HEK293 (cell line): ENCODE measurements around the gene SNRPF.

Experiments
- BCL6B ChIP-seq: fragments of 450-650 bp; formaldehyde crosslinking; IDR thresholded peaks from 2 replicates; pipeline ENCODE4 v1.5.1; 2017; ENCODE audit warnings: missing biosample characterization, missing genetic modification characterization
- IKZF3 ChIP-seq: fragments of 450-650 bp; IDR thresholded peaks from 2 replicates; pipeline ENCODE4 v1.5.0; 2018; ENCODE audit warnings: missing biosample characterization, mild to moderate bottlenecking, missing genetic modification characterization, moderate library complexity
- SP3 ChIP-seq: fragments of 450-650 bp; formaldehyde crosslinking; IDR thresholded peaks from 2 replicates; pipeline ENCODE4 v1.5.1; 2016; ENCODE audit warnings: missing biosample characterization, missing genetic modification characterization
- SP7 ChIP-seq: fragments of 450-650 bp; formaldehyde crosslinking; IDR thresholded peaks from 2 replicates; pipeline ENCODE4 v1.5.1; 2016; ENCODE audit warnings: missing biosample characterization, missing genetic modification characterization
- YY1 ChIP-seq: fragments of 450-650 bp; formaldehyde crosslinking; IDR thresholded peaks from 2 replicates; pipeline ENCODE4 v1.5.1; 2018; ENCODE audit warnings: missing biosample characterization, missing genetic modification characterization
- ZBTB26 ChIP-seq: fragments of 450-650 bp; formaldehyde crosslinking; optimal IDR thresholded peaks from 2 replicates; pipeline ENCODE3; 2016; ENCODE audit warnings: missing biosample characterization, mild to moderate bottlenecking, missing genetic modification characterization
- ZFP37 ChIP-seq: fragments of 450-650 bp; formaldehyde crosslinking; IDR thresholded peaks from 2 replicates; pipeline ENCODE4 v1.5.1; 2016; ENCODE audit warnings: missing biosample characterization, missing genetic modification characterization
- ZNF10 ChIP-seq: fragments of 450-650 bp; formaldehyde crosslinking; IDR thresholded peaks from 2 replicates; pipeline ENCODE4 v1.5.1; 2017; ENCODE audit warnings: missing biosample characterization, missing genetic modification characterization
- ZNF302 ChIP-seq: fragments of 450-650 bp; formaldehyde crosslinking; IDR thresholded peaks from 2 replicates; pipeline ENCODE4 v1.5.1; 2016; ENCODE audit warnings: missing biosample characterization, missing genetic modification characterization, low read depth
- ZNF311 ChIP-seq: fragments of 450-650 bp; formaldehyde crosslinking; IDR thresholded peaks from 2 replicates; pipeline ENCODE4 v1.5.1; 2017; ENCODE audit warnings: missing biosample characterization, missing genetic modification characterization, borderline replicate concordance
- ZNF366 ChIP-seq: fragments of 450-650 bp; formaldehyde crosslinking; conservative IDR thresholded peaks from 2 replicates; pipeline ENCODE4 v1.5.1; 2016; ENCODE audit warnings: missing biosample characterization, missing genetic modification characterization
- ZNF518A ChIP-seq: fragments of 450-650 bp; formaldehyde crosslinking; conservative IDR thresholded peaks from 2 replicates; pipeline ENCODE4 v1.5.1; 2016; ENCODE audit warnings: low read depth, missing biosample characterization, missing genetic modification characterization
- ZNF558 ChIP-seq: fragments of 450-650 bp; formaldehyde crosslinking; IDR thresholded peaks from 2 replicates; pipeline ENCODE4 v1.5.1; 2016; ENCODE audit warnings: missing biosample characterization, missing genetic modification characterization
- ZNF623 ChIP-seq: fragments of 450-650 bp; formaldehyde crosslinking; IDR thresholded peaks from 2 replicates; pipeline ENCODE4 v1.5.1; 2016; ENCODE audit warnings: missing biosample characterization, missing genetic modification characterization
- ZNF629 ChIP-seq: fragments of 450-650 bp; formaldehyde crosslinking; IDR thresholded peaks from 2 replicates; pipeline ENCODE4 v1.5.1; 2017; ENCODE audit warnings: missing biosample characterization, missing genetic modification characterization
- ZNF660 ChIP-seq: fragments of 450-650 bp; IDR thresholded peaks from 2 replicates; pipeline ENCODE4 v1.5.1; 2018; ENCODE audit warnings: missing biosample characterization, mild to moderate bottlenecking, missing genetic modification characterization
- ZNF692 ChIP-seq: fragments of 450-650 bp; formaldehyde crosslinking; IDR thresholded peaks from 2 replicates; pipeline ENCODE4 v1.5.1; 2016; ENCODE audit warnings: missing biosample characterization, missing genetic modification characterization
- ZNF747 ChIP-seq: fragments of 450-650 bp; formaldehyde crosslinking; IDR thresholded peaks from 2 replicates; pipeline ENCODE4 v1.5.1; 2016; ENCODE audit warnings: missing biosample characterization, missing genetic modification characterization
- ZSCAN30 ChIP-seq: fragments of 450-650 bp; IDR thresholded peaks from 2 replicates; pipeline ENCODE4 v1.5.1; 2018; ENCODE audit warnings: missing biosample characterization, mild to moderate bottlenecking, missing genetic modification characterization, moderate library complexity

Gene SNRPF

GRCh38 chr12:95858451-95859343 is at the start of gene SNRPF (continued):
- TF ChIP-seq ZNF692 (tag by site-specific recombination): peak; percentile 65
- TF ChIP-seq SP7 (tag by site-specific recombination): peak; percentile 79
- peak; percentile 94 for TF ChIP-seq YY1 (tag by site-specific recombination)
- peak; percentile 70; the same call in 1 of the 2 replicates for TF ChIP-seq ZNF660 (tag by site-specific recombination)
- peak; percentile 44 for TF ChIP-seq SP3 (tag by site-specific recombination)
- no peak for TF ChIP-seq ZNF623 (tag by site-specific recombination)
- peak; percentile 46 for TF ChIP-seq ZNF629 (tag by site-specific recombination)
- 0 out of 2 replicates have a peak, but pooled peaks have one; percentile 8 for TF ChIP-seq ZNF366 (tag by site-specific recombination)
- no peak for TF ChIP-seq BCL6B (tag by site-specific recombination)
- TF ChIP-seq ZNF518A (tag by site-specific recombination): peak; percentile 52; the same call in 1 of the 2 replicates
- TF ChIP-seq ZNF302 (tag by site-specific recombination): no peak
- no peak for TF ChIP-seq ZNF747
- peak; percentile 19; the same call in 1 of the 2 replicates for TF ChIP-seq ZSCAN30 (tag by site-specific recombination)
- 0 out of 2 replicates have a peak, but pooled peaks have one; percentile 22 for TF ChIP-seq ZNF10
- peak; percentile 93 for TF ChIP-seq ZFP37
- TF ChIP-seq ZNF311: no peak
- TF ChIP-seq ZNF558: 0 out of 2 replicates have a peak, but pooled peaks have one; percentile 11
- TF ChIP-seq ZBTB26: peak; percentile 78
- no peak for TF ChIP-seq IKZF3 (tag by site-specific recombination)
